ENCODE data around the gene TEX54. TPM values are rescaled to one million over a fixed set of nuclear protein-coding genes. Genes with fewer than 3 reads are reported as not detected.

TEX54 gene
- total RNA-seq, 4 donors from 2014 or later, result not detected

GRCh38 chr11:62854013-62854824, 21.6 kb upstream of the TEX54 start:
- WGBS, 2 donors, result 11 to 15% methylated on average over 8 of the region's 8 CpGs
- no peak for DNase-seq (ENCODE audit: low spot score in 2 of 2)
- H3K9me3 ChIP-seq, result no peaks in the 10 kb centered on the region
- peaks cover 3 to 38% (median 20%) of the 10 kb centered on the region in 4 donors for H3K4me1 ChIP-seq
- peaks cover 0 to 33% (median 4%) of the 10 kb centered on the region in 3 donors for H3K36me3 ChIP-seq
- peak overlapping the region in 3 of 4 donors; percentile 40 to 84 (median 72) for H3K27ac ChIP-seq
- TF ChIP-seq EP300 (IDR thresholded peaks at IDR 0.05), result no peak
- TF ChIP-seq CTCF (IDR thresholded peaks at IDR 0.05), result no peak
- TF ChIP-seq POLR2A (IDR thresholded peaks at IDR 0.05), result no peak
- no peaks in the 10 kb centered on the region for H3K27me3 ChIP-seq
- H3K4me3 ChIP-seq, result peak overlapping the region; percentile 56 to 80 (median 73)

- TF ChIP-seq EP300 (IDR thresholded peaks at IDR 0.05) (no peak), CTCF (IDR thresholded peaks at IDR 0.05) (no peak), POLR2A (IDR thresholded peaks at IDR 0.05) (no peak)
- H3K9me3 ChIP-seq, result no peaks in the 10 kb centered on the region
- H3K27ac ChIP-seq, result peak overlapping the region in 1 of 4 donors; percentile 84
- 63% methylated on average over 7 of the region's 7 CpGs for WGBS, 2 donors
- no peak for DNase-seq (ENCODE audit: low spot score in 2 of 2)
- H3K27me3 ChIP-seq, result no peaks in the 10 kb centered on the region
- peaks cover 3 to 38% (median 20%) of the 10 kb centered on the region in 4 donors for H3K4me1 ChIP-seq
- H3K36me3 ChIP-seq, result peaks cover 0 to 33% (median 4%) of the 10 kb centered on the region in 3 donors
- H3K4me3 ChIP-seq, result no peak overlapping the region
Observed at GRCh38 chr11:62853279-62853965, 20.8 kb upstream of the TEX54 start.

GRCh38 chr11:62852523-62853188, 20.0 kb upstream of the TEX54 start:
- Histone ChIP-seq H3K4me1 (peaks cover 3 to 38% (median 20%) of the 10 kb centered on the region in 4 donors), H3K4me3 (no peak overlapping the region), H3K36me3 (peaks cover 0 to 33% (median 4%) of the 10 kb centered on the region in 3 donors), H3K27me3 (no peaks in the 10 kb centered on the region), H3K9me3 (no peaks in the 10 kb centered on the region), H3K27ac (no peak overlapping the region)
- TF ChIP-seq EP300 (IDR thresholded peaks at IDR 0.05), result no peak
- TF ChIP-seq CTCF (IDR thresholded peaks at IDR 0.05), result no peak
- no peak for TF ChIP-seq POLR2A (IDR thresholded peaks at IDR 0.05)
- DNase-seq (ENCODE audit: low spot score in 2 of 2), result no peak

- DNase-seq (ENCODE audit: low spot score in 2 of 2), result no peak
- peaks cover 0 to 33% (median 4%) of the 10 kb centered on the region in 3 donors for H3K36me3 ChIP-seq
- no peak for TF ChIP-seq EP300 (IDR thresholded peaks at IDR 0.05)
- no peak for TF ChIP-seq CTCF (IDR thresholded peaks at IDR 0.05)
- no peak for TF ChIP-seq POLR2A (IDR thresholded peaks at IDR 0.05)
- H3K4me3 ChIP-seq, result no peak overlapping the region
- 34 to 44% methylated on average over 3 of the region's 3 CpGs for whole genome bisulfite sequencing, 2 donors
- H3K4me1 ChIP-seq, result peaks cover 3 to 35% (median 18%) of the 10 kb centered on the region in 4 donors
- H3K9me3 ChIP-seq, result no peaks in the 10 kb centered on the region
- H3K27me3 ChIP-seq, result no peaks in the 10 kb centered on the region
- H3K27ac ChIP-seq, result no peak overlapping the region
Observed at GRCh38 chr11:62851807-62852522, 19.3 kb upstream of the TEX54 start.
